GM18873 (cell line): ENCODE measurements around the gene KCNIP3.
"Not testable (repeated sequence)": the region's sequence is repeated elsewhere in the genome, so short reads cannot be mapped to it uniquely, and the experiment has no call there.

Source experiments
- ATAC-seq: cut with Tn5 transposase; IDR thresholded peaks from one replicate; pipeline ENCODE4 v1.9.1; 2021; ENCODE audit warnings: mild to moderate bottlenecking, moderate library complexity, moderate number of reproducible peaks; ENCODE audit not compliant: unreplicated experiment, low FRiP score

The KCNIP3 gene

DNA sequence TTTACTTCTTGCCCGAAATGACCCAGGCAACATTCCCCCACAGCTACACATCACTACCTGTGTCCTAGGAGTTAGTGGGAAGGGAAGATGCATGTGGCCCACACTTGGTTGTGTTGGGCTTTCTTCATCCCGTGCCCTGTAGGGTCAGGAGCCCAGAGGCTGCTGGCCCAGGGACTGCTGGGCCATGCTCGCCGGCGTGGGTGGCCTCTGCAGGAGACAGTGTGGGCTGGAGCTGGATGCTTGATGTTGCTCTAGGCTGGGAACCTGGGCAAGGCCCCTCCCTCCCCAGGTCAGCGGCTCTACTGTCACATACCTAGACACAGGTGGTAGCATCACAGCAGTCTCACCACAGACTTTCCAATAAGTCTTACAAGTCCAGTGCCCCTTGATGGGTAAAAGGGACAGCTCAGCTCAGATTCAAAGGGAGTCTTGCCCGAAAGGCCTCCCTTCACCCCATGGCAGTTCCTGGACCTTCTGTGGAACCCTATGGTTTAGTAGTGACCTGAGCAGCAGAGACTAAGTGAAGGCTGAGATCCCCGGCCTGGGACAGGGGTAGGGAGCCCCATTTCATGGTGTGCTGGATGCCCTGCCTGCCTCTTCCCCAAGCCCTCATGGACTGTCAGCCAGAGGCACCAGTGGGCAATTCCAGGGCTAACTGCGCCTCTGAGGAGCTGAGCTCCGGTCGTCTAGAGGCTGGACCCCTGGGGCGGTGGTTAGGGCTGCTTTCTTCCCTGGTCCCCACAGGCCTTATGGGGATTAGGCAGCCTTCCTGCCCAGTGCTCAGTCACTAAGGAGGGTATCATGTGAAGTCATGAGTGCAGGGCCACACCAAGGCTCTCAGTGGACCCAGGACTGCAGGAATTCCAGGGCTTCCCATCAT lies 59.9 kb downstream of the KCNIP3 start:
- no peak for ATAC-seq

DNA sequence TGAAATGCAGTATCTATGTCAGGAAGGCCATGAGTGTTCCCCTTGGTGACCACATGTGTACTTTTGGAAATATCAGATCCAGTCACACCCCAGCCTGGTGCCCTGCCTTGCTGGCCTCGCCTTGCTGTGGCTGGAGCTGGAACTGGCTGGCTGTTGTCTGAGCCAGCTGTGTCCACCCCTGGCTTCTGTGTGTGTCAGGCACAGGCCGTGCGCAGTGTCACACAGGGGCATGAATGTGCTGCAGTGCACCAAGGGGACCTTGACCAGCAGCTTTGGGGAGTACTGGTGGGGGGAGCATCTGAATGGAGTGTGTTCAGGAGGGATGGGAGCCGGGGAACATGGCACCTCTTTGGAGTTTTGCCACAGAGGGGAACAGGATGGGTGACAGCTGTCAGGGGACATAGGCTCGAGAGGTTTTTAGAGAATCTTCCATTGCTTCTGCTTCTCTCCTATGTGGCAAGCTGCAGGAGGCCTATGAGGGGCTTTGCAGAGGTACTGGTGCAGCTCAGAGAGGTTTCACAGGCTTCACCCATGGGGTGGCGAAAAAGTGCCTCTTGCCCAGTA lies 60.7 kb downstream of the KCNIP3 start:
- ATAC-seq: no peak

DNA sequence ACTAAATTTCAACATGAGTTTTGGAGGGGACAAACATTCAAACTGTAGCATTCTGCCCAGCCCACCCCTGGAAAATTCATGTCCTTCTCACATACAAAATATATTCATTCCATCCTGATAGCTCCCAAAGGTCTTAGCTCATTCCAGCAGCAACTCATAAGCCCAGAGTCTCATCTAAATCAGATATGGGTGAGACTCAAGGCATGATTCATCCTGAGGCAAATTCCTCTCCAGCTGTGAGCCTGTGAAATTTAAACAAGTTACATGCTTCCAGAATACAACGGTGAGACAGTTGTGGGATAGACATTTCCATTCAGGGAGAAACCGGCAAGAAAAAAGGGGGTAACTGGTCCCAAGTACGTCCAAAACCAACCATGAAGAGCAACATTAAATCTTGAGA lies 61.9 kb downstream of the KCNIP3 start:
- no peak for ATAC-seq

DNA sequence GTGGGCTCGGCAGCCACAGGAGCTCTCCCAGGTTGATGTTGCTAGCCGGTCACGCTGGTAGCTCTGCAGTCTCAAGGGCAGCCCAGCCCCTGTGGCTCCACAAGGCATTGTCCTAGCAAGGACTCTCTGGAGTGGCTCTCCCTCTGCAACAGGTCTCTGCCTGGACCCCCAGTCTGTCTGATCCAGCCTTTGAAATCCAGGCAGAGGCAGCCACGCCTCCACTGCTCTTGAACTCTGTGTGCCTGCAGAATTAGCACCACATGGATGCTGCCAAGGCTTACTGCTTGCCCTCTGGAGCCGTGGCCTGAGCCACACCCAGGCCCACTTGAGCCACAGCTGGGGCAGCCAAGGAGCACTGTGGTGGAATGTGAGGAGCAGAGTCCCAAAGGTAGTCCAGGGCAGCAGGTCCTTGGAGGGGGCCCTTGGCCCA lies 62.4 kb downstream of the KCNIP3 start:
- no peak for ATAC-seq

DNA sequence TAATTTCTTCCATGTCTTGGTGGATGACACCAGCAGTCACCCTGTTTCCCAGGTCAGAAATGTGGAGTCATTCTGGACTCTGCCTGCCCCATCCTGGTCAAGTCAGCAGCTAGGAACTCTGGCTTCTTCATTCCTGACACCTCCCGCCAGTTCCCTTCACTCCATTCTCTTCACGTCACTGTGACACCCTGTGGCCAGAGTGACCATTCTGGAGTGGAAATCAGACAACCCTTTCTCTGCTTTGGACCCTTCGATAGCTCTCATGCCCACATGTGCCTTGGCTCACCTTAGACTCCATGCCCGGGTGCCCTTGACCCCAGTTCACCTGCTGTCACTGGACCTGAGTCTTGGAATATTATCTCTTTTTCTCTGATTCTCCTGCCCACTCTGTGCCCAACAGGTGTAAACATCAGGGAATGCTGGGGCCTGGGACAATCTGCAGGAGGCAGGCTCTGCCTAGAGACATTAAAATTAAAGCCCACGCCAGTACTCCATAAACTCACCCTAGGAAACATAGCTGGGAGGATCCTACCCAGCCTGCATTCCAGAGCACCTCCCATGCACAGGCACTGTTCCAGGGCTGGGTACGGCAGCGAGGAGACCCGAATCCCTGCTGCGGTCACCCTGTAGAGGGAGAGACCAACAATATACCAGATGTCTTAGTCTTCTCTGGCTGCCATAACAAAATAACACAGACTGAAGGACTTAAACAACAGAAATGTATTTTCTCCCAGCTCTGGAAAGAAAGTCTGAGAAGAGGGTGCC lies 64.3 kb downstream of the KCNIP3 start:
- ATAC-seq: no peak

DNA sequence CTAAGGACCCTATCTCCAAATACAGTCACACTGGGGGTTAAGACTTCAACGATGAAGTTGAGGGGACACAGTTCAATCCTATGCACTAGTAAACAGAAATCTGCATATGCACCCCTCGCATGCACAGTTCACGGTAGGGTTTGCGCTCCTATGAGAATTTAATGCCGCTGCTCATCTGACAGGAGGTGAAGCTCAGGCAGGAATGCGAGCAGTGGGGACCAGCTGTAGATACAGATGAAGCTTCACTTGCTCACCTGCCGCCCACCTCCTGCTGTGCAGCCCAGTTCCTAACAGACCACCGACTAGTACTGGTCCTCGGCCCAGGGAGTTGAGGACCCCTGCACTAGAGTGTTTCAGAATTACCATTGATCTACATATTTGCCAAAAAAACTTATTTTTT lies 65.3 kb downstream of the KCNIP3 start:
- ATAC-seq: no peak

DNA sequence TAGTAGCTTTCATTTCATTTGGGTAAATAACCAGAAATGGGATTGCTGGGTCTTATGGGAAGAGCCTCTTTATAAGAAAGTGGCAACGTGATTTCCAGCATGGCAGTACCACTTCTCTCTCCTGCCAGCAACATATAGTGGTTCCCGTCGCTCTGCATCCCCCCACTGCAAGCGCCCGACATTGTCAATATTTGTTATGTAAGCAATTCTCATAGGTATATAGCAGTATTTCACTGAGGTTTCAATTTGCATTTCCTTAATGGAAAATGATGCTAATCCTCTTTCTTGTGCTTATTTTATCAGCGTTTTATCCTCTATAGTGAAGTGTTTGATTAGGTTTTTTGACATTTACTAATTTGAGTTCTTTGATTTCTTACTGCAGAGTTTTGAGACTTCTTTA lies 69.4 kb downstream of the KCNIP3 start:
- no peak for ATAC-seq

DNA sequence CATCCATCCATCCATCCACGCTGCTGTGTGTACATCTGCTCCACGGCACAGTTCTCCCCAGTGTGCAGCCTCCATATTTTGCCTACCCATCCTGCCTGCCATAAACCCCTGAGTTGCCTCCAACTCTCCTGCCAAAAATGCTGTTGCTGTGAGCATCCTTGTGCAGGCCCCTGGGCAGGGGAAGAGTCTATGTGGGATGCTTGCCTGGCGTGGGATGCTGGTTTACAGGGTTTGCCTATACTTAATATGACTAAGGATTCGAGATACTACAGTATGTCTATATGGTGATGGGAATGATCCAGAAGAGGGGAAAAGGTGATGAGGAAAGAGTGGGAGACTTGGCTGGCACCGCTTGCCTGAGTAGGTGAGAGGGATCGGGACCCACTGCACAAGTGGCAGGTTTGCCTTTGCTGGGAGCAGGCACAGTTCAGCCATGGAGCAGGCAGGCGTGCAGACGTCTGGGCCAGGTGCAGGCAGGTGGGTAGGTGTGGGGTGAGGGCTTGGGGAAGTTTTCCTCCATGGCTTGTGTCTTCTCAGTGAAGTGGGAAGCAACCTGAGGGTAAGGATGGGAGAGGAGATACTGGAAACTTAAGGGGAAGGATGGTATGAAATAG lies 75.2 kb downstream of the KCNIP3 start:
- no peak for ATAC-seq

DNA sequence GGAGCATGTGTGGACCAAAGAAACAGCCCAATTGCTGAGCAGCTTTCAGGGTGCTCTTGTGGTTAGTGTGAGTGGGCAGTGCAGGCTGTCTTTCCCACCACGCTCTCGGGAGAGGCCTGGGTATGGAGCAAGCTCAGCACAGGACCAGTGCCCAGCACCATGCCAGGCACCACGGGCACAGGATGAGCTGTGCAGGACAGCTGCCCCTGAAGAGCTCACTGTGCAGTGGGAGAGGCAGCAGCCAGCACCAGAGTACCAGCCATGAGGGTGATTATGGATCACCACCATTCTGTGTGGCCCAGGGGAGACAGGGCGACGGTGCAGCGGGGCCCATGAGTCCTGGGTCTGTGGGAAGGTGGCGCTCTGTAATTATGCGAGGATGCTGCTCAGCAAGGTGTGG lies 75.7 kb downstream of the KCNIP3 start:
- no peak for ATAC-seq

DNA sequence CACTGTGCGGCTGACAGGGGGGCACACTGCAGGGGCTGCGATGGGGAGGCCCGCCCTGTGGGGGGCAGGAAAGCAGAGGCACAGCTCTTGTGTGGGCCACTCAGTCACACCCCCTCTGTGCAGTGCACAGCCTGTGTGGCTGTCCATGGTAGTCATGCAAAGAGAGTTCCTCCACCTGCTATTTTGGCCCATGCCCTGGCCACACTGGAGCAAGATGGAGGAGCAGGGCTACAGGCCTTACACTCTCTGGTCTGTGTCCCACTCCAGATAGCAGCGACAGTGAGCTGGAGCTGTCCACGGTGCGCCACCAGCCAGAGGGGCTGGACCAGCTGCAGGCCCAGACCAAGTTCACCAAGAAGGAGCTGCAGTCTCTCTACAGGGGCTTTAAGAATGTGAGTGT lies 76.9 kb downstream of the KCNIP3 start:
- no peak for ATAC-seq

DNA sequence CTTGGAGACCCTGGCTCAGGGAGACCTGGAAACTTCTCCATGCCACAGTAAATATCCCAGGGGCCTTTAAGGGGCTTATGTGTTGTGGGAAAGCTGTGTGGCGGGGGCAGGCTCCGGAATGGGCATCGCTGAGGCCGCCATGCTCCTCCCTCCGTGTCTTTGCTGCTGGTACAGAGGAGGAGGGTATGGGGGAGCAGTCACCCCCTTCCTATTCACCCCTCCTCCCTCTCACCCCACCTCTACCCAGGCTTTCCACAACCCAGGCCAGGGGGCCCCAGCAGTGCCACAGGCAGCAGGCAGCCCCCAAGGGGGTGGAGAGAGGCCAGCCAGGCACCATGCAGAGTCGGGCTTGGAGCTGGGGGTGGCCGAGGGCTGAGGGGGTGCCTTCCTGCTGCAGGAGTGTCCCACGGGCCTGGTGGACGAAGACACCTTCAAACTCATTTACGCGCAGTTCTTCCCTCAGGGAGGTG lies 77.3 kb downstream of the KCNIP3 start:
- ATAC-seq: no peak

DNA sequence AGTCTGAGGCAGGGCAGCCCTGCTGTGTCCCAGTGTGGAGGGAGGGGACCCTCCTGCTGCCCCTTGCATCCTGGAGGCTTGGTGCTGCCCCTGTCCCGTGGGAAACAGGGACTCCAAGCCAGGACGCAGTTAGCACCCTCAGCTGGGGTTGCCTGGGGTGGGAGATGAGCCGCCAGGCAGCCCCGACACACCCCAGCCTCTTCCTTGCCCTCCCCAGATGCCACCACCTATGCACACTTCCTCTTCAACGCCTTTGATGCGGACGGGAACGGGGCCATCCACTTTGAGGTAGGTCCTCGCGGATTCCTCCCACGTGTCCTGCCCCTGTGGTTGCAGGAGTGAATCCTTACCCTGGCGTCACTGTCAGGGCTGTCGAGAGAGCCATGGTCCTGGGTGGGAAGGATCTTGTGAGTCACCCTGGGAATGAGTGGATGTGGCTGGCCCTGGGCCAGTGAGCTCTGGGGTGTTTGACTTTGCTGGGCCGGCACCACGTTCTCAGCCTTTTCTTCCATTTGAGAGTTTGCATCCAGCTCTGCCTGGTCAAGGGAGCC lies 77.8 kb downstream of the KCNIP3 start:
- ATAC-seq: no peak

DNA sequence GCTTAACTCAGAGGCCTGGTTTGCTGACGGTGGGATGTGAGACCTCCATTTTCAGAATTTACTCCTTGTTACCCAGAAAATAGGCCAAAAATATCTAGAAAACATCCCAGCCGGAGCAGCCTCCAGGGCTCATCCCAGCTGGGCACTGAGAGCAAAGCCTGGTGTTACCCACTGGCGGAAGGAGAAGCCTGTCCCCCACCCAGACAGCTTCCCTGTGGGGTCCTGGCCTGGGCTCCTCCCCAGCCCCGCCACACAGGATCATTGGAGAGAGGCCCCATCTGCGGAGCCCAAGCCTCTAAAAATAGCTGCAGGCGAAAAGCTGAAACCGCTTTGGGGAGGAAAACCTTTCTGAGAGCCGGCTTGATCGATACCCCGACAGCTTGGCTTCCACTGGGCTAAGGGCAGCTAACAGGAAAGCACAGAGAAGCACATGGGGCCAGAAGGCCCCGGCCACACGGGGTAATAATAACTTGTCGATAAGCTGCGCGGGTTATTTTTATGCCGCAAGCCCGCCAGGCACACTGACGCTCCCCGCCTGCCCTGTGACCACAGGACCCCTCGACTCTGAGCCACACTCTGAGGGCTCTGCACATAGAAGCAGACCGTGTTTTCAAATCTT lies 78.5 kb downstream of the KCNIP3 start:
- no peak for ATAC-seq

DNA sequence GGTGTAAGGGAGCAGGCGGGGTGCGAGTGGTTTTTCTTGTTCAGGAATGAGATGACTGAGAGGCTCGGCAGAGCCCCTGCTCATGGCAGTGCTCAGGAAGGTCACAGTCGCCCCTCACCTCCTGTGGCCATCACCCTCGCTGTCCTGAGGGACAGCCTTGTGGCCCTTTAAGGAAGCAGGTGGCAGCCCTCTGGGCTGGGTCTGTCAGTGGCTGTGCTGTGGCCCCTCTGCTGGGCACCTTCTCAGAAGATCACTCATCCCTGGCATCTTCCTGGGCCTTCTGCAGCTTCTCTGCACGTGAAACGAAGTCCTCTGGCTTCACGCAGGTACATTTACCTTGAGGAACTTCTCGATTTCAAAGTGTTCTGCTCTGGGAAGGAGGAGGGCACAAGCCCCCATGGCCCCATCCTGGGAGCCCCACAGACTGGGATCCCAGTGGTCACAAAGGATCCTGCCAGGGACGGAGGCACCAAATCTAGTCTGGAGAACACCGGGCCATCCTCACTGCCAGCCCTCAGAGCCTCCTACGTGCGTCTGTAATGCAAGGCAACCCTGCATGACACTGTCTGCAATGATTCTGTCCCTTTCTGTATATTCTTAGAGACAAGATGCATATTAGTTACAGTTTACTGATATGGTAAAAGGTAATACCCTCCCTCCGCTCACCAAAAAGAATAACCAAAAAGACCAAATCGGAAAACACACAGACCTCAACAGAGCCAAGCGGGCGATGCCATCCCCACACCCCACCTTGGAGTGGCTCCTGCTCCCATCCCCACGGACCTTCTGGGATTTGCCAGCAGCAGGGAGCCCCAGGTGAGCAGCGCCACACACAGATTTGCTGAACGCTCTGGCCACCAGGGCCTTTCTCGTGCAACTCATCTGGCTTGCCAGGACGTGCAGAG lies 79.4 kb downstream of the KCNIP3 start:
- ATAC-seq: no peak

DNA sequence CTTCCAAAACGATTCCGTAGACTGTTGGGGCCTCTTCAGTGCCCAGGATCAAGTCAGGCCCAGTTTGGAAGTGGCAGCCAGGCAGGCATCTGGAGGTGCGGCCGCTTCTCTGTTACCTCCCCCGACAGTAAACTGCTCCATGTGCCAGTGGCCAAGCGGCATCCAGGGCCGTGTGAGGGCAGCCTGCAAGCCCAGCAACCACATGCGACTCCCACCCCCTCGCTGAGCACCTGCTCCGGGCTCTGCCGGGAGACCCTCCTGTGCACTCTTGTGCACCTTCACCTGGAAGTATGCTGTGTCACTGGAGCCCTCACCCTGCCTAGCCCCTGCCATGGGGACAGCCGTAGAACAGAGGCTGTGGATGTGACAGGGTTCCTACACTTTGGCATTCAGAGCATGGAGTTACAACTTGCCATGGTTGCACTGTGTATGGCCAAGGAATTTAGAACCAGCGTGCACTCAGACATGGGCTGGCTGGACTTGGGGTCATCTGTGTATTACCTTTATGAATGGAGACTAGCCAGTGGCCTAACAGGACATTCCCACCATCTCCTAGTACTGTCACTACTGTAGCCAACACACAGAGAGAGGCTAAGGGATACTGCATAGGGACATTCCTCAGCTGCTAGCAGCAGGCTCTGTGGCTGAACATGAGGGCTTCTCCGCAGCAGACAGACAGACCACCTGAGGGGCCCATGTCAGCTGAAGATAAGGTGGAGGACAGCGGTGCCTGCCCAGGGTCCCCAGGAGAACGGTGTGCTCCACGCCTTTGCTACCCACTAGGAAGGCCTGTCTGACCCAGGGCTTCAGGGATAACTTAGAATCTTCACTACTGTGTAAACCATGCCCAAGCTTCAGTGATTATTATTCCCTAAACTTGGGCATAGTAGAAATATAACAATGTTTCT lies 80.3 kb downstream of the KCNIP3 start:
- ATAC-seq: no peak

DNA sequence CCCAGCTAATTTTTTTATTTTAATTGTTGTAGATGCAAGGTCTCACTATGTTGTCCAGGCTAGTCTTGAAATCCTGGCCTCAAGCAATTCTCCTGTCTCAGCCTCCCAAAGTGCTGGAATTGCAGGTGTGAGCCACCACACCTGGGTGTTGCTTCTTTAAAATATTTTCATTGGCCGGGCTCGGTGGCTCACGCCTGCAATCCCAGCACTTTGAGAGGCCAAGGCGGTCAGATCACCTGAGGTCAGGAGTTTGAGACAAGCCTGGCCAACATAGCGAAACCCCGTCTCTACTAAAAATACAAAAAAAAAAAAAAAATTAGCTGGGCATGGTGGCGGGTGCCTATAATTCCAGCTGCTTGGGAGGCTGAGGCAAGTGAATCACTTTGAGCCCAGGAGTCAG lies 81.1 kb downstream of the KCNIP3 start:
- not testable (repeated sequence) for ATAC-seq

DNA sequence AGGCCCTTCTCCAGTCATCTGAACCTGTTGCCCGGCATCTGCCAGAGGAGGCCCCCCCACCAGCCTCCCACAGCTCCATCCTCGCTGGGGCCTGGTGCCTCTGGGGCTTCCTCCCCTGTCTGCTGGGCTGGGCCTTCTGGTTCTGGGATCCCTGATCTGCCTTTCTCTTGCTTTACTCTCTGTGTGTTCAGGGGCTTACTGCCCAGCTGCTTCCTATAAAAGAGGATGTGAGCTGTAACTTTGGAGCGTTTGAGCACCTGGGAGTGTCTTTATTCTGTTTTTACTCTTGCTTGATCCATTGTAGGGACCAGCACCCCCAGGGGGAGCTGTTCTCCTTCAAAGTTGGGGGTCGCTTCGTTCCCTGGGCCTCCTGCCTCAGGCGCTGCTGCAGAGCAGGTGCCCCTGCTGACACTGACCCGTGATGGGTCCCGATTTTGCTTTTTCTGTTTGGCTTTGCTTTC lies 82.3 kb downstream of the KCNIP3 start:
- no peak for ATAC-seq

DNA sequence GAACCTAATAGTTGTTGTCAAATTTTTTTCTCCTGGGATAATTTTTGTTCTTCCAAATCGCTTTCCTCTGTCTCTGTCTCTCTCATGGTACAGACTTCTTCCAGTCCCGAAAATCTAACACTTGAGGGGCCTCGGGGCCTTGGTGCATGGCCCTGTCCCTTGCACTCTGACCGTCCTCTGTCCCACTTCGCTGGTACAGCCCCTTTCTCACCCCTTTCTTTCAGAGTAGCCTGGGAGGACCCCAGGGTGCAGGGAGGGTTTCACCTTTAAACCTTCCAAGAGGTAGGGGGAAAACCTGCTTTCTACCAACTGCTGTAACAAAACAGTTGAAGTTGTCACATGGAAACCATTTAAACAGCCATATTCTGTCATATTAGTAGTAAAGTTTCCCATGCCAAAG lies 83.1 kb downstream of the KCNIP3 start:
- ATAC-seq: no peak
